ENCODE results near the gene MTMR12.
"Not testable (repeated sequence)": the region's sequence is repeated elsewhere in the genome, so short reads cannot be mapped to it uniquely, and the experiment has no call there.

The MTMR12 gene

DNA sequence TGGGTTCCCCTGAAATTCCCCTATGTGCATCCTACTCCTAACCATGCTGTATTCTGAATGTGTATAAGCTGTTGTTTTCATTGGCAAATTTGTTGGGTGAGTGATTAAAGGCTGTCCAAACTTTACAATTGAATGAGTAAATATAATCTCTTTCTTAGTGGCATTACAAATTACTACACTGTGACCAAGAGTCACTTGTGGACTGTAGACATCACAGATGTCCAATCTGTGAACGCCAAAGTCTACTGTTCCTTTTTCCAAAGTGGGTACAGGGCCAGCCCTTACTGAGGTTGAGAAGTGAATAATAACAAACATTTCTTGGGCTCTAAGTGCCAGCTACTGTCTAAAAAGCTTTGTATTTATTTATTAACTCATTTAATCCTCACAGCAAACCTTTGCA is 29.7 kb downstream of the MTMR12 start:
- in situ Hi-C loops (cut with MboI; ENCODE audit: low pct_unique_long_range_greater_than_20kb, low sequenced_read_pairs, unreplicated experiment) = no loop called here
- DNase-seq (ENCODE audit: low spot score) = no peak
- TF ChIP-seq CTCF (IDR thresholded peaks at IDR 0.05; ENCODE audit: extremely low read depth, insufficient read depth, missing control alignments) = no peak

DNA sequence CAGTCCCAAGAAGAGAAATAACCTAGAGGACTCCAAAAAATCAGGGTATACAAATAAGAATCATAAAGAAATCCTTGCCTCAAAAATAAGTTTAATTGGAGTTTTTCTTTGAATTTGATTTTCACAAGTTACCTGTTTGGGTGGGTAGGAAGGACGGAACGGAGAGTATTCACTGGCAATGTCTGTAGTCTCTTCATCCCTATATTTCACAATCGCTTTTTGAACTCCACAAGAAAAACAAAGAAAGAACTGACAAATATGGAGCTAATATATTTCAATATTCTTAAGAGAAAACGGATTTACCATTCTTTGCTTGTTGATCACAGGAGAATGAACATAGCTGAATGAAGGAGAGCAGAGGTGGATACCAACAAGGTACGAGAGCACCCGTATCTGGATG is 30.1 kb downstream of the MTMR12 start:
- no peak for TF ChIP-seq CTCF (IDR thresholded peaks at IDR 0.05; ENCODE audit: extremely low read depth, insufficient read depth, missing control alignments)
- no peak for DNase-seq (ENCODE audit: low spot score)
- in situ Hi-C loops (cut with MboI; ENCODE audit: low pct_unique_long_range_greater_than_20kb, low sequenced_read_pairs, unreplicated experiment) = no loop called here

DNA sequence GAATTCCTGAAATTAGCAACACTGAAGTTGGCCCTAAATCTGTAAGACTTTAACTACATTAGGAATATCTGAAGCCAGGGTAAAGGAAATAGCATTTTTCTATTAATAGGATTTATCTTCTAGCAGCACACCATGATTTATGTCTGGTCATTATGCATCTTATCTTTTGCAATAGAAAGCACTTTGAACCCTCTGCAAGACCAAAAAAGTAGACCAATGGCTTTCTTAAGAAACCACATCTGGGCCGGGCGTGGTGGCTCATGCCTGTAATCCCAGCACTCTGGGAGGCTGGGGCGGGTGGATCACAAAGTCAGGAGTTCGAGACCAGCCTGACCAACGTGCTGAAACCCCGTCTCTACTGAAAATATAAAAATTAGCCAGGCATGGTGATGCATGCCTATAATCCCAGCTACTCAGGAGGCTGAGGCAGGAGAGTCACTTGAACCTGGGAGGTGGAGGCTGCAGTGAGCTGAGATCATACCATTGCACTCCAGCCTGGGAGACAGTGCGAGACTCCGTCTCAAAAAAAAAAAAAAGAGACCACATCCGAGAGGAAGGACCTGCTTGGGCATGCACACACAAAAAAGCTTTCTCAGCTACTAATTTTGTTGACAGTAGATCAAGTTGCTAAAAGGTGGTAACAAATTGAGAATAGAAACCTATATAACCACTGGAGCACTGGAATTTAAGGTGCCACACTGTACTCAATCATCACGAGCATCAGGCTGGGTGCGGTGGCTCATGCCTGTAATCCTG is 31.2 kb downstream of the MTMR12 start:
- in situ Hi-C loops (cut with MboI; ENCODE audit: low pct_unique_long_range_greater_than_20kb, low sequenced_read_pairs, unreplicated experiment); DNase-seq (ENCODE audit: low spot score): not testable (repeated sequence)

DNA sequence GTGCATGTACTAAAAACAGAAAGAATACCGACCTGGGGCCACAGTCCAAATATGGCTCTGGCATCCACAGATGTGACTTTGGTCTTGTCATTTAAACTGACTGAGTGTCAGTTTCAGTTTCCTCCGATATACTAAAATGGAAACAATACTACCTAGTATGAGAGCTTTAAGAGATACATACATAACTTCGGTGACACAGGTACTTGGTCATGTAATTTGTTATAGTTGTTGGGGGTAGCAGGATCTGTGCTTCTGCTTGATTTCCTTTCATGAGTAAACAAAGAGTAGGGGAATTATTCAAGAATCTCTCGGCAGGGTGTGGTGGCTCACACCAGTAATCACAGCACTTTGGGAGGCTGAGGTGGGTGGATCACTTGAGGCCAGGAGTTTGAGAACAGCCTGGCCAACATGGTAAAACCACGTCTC is 32.1 kb downstream of the MTMR12 start:
- in situ Hi-C loops (cut with MboI; ENCODE audit: low pct_unique_long_range_greater_than_20kb, low sequenced_read_pairs, unreplicated experiment) = no loop called here
- TF ChIP-seq CTCF (IDR thresholded peaks at IDR 0.05; ENCODE audit: extremely low read depth, insufficient read depth, missing control alignments) = no peak
- DNase-seq (ENCODE audit: low spot score) = peak; percentile 53

GRCh38 chr5:32279786-32280185 is 33.0 kb downstream of the MTMR12 start:
- in situ Hi-C loops (cut with MboI; ENCODE audit: low pct_unique_long_range_greater_than_20kb, low sequenced_read_pairs, unreplicated experiment) = no loop called here
- no peak for TF ChIP-seq CTCF (IDR thresholded peaks at IDR 0.05; ENCODE audit: extremely low read depth, insufficient read depth, missing control alignments)

DNA sequence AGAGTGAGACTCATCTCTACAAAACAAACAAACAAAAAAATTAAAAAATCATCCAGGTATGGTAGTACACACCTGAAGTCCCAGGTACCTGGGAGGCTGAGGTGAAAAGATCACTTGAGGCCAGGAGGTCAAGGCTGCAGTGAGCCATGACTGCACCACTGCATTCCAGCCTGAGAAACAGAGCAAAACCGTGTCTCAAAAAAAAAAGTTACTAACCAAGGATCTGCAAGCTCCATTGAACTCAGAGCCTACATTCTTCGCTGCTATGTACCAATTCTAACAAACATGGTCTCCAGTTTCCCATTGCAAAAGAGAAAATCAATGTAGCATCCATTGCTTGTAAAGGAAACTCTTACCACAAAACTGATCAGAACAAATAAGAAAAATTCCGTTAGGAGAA is 33.5 kb downstream of the MTMR12 start:
- in situ Hi-C loops (cut with MboI; ENCODE audit: low pct_unique_long_range_greater_than_20kb, low sequenced_read_pairs, unreplicated experiment) = no loop called here
- no peak for TF ChIP-seq CTCF (IDR thresholded peaks at IDR 0.05; ENCODE audit: extremely low read depth, insufficient read depth, missing control alignments)

More at GRCh38 chr5:32279786-32280185, 33.0 kb downstream of the MTMR12 start:
- DNase-seq (ENCODE audit: low spot score) = no peak

DNA sequence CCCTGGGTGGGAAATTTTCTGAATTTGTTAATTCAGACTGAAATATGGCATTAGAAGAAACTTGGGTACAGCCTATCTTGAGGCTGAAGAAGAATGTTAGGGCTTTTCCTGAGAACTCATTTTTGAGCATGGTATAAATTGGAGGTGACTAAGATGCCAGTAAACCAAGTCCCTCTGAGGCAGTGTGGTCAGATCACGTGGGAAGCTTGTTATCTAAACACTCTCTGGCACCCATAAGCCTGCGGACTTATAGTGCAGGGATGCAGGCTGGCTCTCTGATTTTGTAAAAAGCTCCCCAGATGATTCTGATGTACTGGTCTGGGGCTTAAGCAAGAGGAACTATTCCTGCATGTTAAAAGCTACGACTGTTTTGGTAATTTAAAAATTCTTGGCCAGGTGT is 34.3 kb downstream of the MTMR12 start:
- in situ Hi-C loops (cut with MboI; ENCODE audit: low pct_unique_long_range_greater_than_20kb, low sequenced_read_pairs, unreplicated experiment) = no loop called here
- DNase-seq (ENCODE audit: low spot score) = no peak
- no peak for TF ChIP-seq CTCF (IDR thresholded peaks at IDR 0.05; ENCODE audit: extremely low read depth, insufficient read depth, missing control alignments)

More for the DNA sequence above, 33.5 kb downstream of the MTMR12 start:
- no peak for DNase-seq (ENCODE audit: low spot score)
